Measurements from ENCODE around the gene LCK.
"Not testable (repeated sequence)": the region's sequence is repeated elsewhere in the genome, so short reads cannot be mapped to it uniquely, and the experiment has no call there.

LCK gene

GRCh38 chr1:32274646-32275340, 23.7 kb downstream of the LCK start:
- DNase-seq (ENCODE audit: low spot score): no peak

- DNase-seq (ENCODE audit: low spot score): no peak
These were observed 24.4 kb downstream of the LCK start for GRCh38 chr1:32275424-32275823.

DNA sequence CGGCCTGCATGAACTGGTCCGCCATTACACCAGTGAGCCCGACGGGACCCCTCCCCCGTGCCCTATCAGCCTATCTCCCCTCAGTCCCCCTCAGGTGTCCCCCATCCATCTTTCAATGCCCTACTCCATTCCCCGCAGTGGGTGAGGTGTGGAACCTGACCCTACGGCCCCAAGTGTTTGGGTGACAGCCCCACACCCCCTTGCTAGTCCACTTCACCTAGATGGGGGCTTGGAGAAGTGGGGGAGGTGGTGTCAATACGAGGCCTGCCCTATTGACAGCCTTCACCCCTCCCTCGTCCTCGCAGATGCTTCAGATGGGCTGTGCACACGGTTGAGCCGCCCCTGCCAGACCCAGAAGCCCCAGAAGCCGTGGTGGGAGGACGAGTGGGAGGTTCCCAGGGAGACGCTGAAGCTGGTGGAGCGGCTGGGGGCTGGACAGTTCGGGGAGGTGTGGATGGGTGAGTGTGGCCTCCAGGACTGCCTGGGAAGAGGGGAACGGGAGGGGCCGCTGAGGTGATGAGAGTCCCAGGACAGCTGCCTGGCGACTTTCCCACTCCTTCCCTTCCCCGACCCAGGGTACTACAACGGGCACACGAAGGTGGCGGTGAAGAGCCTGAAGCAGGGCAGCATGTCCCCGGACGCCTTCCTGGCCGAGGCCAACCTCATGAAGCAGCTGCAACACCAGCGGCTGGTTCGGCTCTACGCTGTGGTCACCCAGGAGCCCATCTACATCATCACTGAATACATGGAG, 25.1 kb downstream of the LCK start:
- no peak for DNase-seq (ENCODE audit: low spot score)

GRCh38 chr1:32284777-32285176, 33.7 kb downstream of the LCK start:
- not testable (repeated sequence) for DNase-seq (ENCODE audit: low spot score)

- DNase-seq (ENCODE audit: low spot score): no peak
These were observed 34.6 kb downstream of the LCK start for GRCh38 chr1:32285658-32286057.

DNA sequence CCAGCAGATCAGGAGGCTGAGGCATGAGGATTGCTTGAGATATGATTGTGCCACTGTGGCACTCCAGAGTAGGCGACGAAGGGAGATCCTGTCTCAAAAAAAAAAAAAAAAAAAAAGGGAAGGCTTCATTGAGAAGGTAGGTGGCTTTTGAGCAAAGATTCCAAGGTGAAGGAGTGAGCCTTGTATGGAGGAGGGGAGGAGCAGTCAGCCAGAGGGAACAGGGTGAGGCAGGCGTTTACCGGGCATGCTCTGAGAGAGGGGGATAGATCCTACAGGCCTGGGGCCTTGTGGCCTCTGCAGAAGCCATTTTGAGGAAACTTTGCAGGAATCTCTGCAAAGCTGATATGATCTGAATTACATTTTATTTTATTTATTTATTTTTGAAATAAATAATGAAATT, 35.7 kb downstream of the LCK start:
- no peak for DNase-seq (ENCODE audit: low spot score)

- DNase-seq (ENCODE audit: low spot score): no peak
These were observed 38.2 kb downstream of the LCK start for GRCh38 chr1:32289256-32289655.

DNA sequence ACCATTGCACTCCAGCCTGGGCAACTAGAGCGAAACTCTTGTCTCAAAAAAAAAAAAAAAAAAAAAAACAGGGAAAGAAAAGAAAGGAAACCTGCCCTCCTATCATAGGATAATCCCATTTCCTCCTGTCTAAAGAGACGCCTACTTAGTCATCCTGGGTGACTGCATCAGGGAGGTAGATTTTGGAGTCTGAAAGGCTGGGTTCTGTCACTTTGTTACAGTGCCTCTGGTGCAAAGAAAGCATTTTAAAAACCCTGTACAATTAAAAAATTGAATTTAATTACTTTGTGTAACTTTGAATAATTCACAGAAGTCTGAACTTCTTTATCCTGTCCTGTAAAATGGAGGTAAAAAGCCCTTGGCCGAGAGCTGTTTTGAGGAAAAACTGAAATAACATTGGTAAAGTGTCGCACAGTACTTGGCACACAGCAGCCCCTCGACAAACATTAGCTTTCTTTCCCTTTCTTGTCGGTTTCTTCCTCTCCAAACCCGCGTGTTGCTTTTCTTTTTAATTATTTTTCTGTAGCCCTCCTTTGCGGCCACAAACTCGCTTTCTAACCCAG, 40.2 kb downstream of the LCK start:
- no peak for DNase-seq (ENCODE audit: low spot score)

DNA sequence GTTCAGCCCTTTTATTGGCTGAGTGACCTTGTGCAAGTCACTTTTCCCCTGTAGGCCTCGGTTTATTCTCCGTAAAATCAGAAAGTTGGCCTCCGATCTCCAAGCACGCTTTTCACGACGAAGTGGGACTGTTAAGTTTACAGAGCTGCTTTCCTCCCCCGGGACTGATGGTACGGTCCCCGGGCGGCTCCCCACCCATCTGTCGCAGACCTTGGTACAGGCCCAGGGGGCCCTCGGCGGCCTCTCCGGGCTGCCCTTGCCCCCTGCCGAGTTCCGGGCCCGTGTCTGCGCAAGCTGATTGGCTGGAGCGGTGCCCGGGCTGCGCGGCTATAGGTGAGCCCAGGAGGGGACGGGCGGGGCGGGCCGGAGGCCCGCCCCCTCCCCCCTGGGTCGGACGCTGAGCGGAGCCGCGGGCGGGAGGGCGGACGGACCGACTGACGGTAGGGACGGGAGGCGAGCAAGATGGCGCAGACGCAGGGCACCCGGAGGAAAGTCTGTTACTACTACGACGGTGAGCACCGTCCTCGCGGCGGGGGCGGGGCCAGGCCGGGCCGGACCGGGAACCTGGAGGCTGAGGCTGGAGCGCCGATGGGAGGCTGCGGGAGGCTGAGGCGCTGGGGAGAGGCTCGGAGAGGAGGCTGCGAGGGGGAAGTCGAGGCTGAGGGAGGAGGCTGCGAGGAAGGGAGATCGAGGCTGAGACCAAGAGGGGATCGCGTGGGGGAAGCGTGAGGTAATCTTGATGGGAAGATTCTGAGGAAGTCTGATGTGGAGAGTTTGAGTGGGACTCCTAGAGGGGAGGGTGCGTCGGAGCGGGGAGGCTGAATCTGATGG, 40.9 kb downstream of the LCK start, which contains the start of gene HDAC1:
Gene HDAC1 (plus strand): TSS at position 376 of the 831 bp plus-strand sequence. CDS start 87 bp downstream, at position 463.
- peak; percentile 90 for DNase-seq (ENCODE audit: low spot score)

- DNase-seq (ENCODE audit: low spot score): not testable (repeated sequence)
These were observed 47.1 kb downstream of the LCK start for GRCh38 chr1:32298211-32298610.

DNA sequence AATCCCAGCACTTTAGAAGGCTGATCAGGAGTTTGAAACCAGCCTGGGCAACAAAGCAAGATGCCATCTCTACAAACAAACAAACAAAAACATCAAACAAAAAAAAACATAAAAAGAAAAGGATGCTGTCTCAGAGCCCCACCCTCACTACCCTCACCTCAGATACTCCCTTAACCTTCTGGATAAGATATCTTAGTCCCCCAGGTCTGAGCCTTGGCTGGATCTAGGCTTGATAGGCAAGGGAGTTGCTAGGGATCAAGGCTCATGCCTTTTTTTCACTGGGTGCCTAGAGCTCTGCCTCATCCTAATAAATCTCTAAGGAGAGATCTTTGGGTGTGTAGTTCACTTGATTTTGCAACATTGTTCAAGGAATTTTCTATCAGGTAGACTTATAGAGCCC, 48.3 kb downstream of the LCK start:
- DNase-seq (ENCODE audit: low spot score): no peak

DNA sequence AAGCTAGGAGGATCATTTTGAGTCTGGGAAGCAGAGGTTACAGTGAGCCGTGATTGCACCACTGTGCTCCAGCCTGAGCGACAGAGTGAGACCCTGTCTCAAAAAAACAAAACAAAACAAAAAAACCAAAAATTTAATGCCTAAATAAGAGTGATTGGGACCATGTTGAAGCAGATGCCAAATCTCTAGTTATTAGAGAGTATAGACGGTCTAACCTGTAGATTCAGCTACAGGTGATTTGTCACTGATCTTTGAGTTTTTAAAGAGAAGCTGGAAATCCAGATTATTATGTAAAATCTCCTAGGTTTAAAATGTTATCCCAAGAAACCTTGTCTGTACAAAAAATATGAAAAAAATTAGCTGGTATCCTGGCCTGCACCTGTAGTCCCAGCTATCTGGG, 52.3 kb downstream of the LCK start:
- DNase-seq (ENCODE audit: low spot score): no peak

GRCh38 chr1:32303997-32304622, 53.0 kb downstream of the LCK start:
- DNase-seq (ENCODE audit: low spot score): no peak

DNA sequence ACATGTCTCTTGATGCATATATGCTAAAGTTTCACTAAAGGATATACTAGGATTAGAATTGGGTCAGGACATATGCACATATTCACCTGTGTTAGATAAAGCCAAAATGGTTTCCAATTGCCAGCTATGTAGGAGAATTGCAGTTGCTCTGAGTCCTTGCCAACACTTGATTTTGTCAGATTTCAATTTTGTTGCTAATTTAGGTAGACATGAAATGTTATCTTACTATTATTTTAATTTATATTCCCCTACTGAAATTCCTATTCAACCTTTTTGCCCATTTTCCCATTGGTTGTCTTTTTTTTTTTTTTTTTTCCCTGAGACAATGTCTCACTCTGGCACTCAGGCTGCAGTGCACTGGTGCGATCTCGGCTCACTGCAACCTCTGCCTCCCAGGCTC, 54.2 kb downstream of the LCK start:
- DNase-seq (ENCODE audit: low spot score): no peak

DNA sequence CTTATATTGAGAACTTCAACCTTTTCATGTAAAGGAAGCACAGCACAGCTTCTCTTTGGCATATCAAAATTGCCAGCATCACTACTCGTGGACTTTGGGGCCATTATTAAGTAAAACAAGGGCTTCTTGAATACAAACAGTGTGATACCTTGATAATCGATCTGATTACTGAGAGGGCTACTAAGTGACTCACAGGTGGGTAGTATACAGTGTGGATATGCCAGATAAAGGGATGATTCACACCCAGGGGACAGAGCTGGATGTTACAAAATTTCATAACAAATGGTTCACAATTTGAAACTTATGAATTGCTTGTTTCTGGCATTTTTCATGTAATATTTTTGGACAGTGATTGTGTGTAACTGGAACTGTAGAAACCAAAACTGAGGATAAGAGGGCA, 56.3 kb downstream of the LCK start:
- no peak for DNase-seq (ENCODE audit: low spot score)

- no peak for DNase-seq (ENCODE audit: low spot score)
These were observed 58.9 kb downstream of the LCK start for GRCh38 chr1:32309960-32310359.

GRCh38 chr1:32311709-32312393, 60.8 kb downstream of the LCK start:
- no peak for DNase-seq (ENCODE audit: low spot score)

- no peak for DNase-seq (ENCODE audit: low spot score)
These were observed 65.8 kb downstream of the LCK start for GRCh38 chr1:32316903-32317277.

DNA sequence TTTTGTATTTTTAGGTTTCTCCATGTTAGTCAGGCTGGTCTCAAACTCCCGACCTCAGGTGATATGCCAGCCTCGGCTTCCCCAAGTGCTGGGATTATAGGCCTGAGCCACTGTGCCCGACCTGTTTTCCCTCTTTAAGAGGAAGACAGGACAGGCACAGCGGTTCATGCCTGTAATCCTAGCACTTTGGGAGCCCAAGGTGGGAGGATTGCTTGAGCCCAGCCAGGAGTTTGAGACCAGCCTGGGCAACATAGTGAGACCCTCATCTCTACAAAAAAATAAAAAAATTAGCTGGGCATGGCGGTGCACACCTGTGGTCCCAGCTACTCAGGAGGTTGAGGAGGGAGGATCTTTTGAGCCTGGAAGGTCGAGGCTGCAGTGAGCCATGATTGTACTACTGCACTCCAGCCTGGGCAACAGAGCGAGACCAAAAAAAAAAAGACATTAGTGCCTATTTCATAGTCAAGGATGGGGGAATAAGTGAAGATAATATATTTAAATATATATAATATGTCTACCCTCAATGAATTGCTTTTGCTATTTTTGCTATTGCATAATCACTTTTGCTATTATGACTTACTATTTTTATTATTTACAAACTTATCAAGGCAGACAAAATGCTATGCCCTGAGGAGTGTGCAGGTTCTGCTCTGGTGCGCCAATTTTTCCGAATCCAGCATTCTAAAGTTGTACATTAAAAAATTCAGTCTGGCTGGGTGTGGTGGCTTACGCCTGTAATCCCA, 67.2 kb downstream of the LCK start:
- no peak for DNase-seq (ENCODE audit: low spot score)

- DNase-seq (ENCODE audit: low spot score): no peak
These were observed 70.7 kb downstream of the LCK start for GRCh38 chr1:32321712-32322291.
